Measurements from ENCODE around the gene YWHAG. TPM values are rescaled to one million over a fixed set of nuclear protein-coding genes. Genes with fewer than 3 reads are reported as not detected.
A peak's percentile ranks its signal among the peaks of the same experiment; 100 is the strongest.

The YWHAG gene
- polyA plus RNA-seq, 1 of the 3 experiments (the other 2 are of a cell fraction): 60.4 TPM

GRCh38 chr7:76377186-76377918 is 18.6 kb upstream of the YWHAG start (continued):
- TF ChIP-seq FOXJ3 (CRISPR knock-in tag; IDR thresholded peaks at IDR 0.05) (no peak), YY1 (IDR thresholded peaks at IDR 0.05; ENCODE audit: low read depth) (no peak), RCOR1 (IDR thresholded peaks at IDR 0.05; ENCODE audit: low read length) (no peak)

GRCh38 chr7:76375251-76375650 is 16.5 kb upstream of the YWHAG start:
- ChIA-PET POLR2A (no interaction called here), CTCF (interaction anchor here (1.0 kb wide), 1 partner anchor 61 kb away, joined by 3 read pairs; no protein-coding TSS in a partner anchor)
- no peak for TF ChIP-seq CTCF (IDR thresholded peaks at IDR 0.05)
- no peak for TF ChIP-seq FOXJ3 (CRISPR knock-in tag; IDR thresholded peaks at IDR 0.05)
- TF ChIP-seq TEAD4 (IDR thresholded peaks at IDR 0.05; ENCODE audit: borderline replicate concordance, insufficient read depth): no peak
- TF ChIP-seq POLR2AphosphoS5 (IDR thresholded peaks at IDR 0.05; ENCODE audit: low read depth, low read length): no peak
- TF ChIP-seq JUND (IDR thresholded peaks at IDR 0.05): no peak
- TF ChIP-seq RXRA (IDR thresholded peaks at IDR 0.05; ENCODE audit: borderline replicate concordance, low read depth): no peak
- TF ChIP-seq NRF1 (IDR thresholded peaks at IDR 0.05; ENCODE audit: low read depth, low read length): no peak
- no peaks in the 10 kb centered on the region for H3K79me2 ChIP-seq (ENCODE audit: insufficient read depth)
- no peaks in the 10 kb centered on the region for H3K9me2 ChIP-seq
- H4K20me1 ChIP-seq (ENCODE audit: insufficient read depth): no peaks in the 10 kb centered on the region
- no peaks in the 10 kb centered on the region for H3K27me3 ChIP-seq (ENCODE audit: insufficient read depth)
- H3K36me3 ChIP-seq (replicated peaks in 1 of 2; ENCODE audit: control insufficient read depth in 1 of 2, insufficient read depth in 2 of 2, low read length in 1 of 2): no peaks in the 10 kb centered on the region
- H2AFZ ChIP-seq (ENCODE audit: low read depth): no peak overlapping the region
- H3K27ac ChIP-seq (ENCODE audit: low read depth in 2 of 2, low read length in 1 of 2): no peak overlapping the region
- 95% methylated on average over 9 of the region's 9 CpGs for WGBS (ENCODE audit: low lambda C conversion rate)
- peaks cover 3 to 27% of the 10 kb centered on the region in 2 experiments; a peak in 3 of 4 replicates for H3K4me1 ChIP-seq (ENCODE audit: control insufficient read depth in 1 of 2, insufficient read depth in 2 of 2, low read depth in 1 of 2, low read length in 1 of 2)
- no peak overlapping the region for H3K4me3 ChIP-seq (ENCODE audit: low read depth in 2 of 2, low read length in 1 of 2)
- no peak for DNase-seq
- H3K9me3 ChIP-seq: no peaks in the 10 kb centered on the region
- no peak overlapping the region for H3K4me2 ChIP-seq
- no peak overlapping the region for H3K9ac ChIP-seq
- H3F3A ChIP-seq (replicated peaks; ENCODE audit: insufficient read depth): peaks cover 24% of the 10 kb centered on the region

- no peaks in the 10 kb centered on the region for H3K79me2 ChIP-seq (ENCODE audit: insufficient read depth)
- H3F3A ChIP-seq (replicated peaks; ENCODE audit: insufficient read depth): peaks cover 7% of the 10 kb centered on the region
- peaks cover 0 to 16% of the 10 kb centered on the region in 2 experiments; a peak in 2 of 4 replicates for H3K4me1 ChIP-seq (ENCODE audit: control insufficient read depth in 1 of 2, insufficient read depth in 2 of 2, low read depth in 1 of 2, low read length in 1 of 2)
- no peak overlapping the region for H3K4me3 ChIP-seq (ENCODE audit: low read depth in 2 of 2, low read length in 1 of 2)
- ChIA-PET CTCF (interaction anchor here (1.1 to 1.3 kb wide), 2 partner anchors 13 to 14 kb away, joined by 3 read pairs; no protein-coding TSS in a partner anchor), POLR2A (no interaction called here)
- H3K36me3 ChIP-seq (replicated peaks in 1 of 2; ENCODE audit: control insufficient read depth in 1 of 2, insufficient read depth in 2 of 2, low read length in 1 of 2): no peaks in the 10 kb centered on the region
- no peaks in the 10 kb centered on the region for H3K9me3 ChIP-seq
- no peaks in the 10 kb centered on the region for H3K27me3 ChIP-seq (ENCODE audit: insufficient read depth)
- 77% methylated on average over 9 of the region's 9 CpGs for WGBS (ENCODE audit: low lambda C conversion rate)
- peak overlapping the region; percentile 34 for H3K4me2 ChIP-seq
- peak overlapping the region in 1 of 2 experiments; percentile 57; a peak in 2 of 4 replicates for H3K27ac ChIP-seq (ENCODE audit: low read depth in 2 of 2, low read length in 1 of 2)
- TF ChIP-seq USF2 (IDR thresholded peaks at IDR 0.05; ENCODE audit: borderline replicate concordance, low read depth, low read length): no peak
- peak; percentile 60; the same call in 1 of the 2 replicates for TF ChIP-seq TAF1 (IDR thresholded peaks at IDR 0.05; ENCODE audit: borderline replicate concordance, low read depth, low read length)
- TF ChIP-seq MEF2A (IDR thresholded peaks at IDR 0.05; ENCODE audit: borderline replicate concordance, low read depth): no peak
- no peak for TF ChIP-seq USF1 (IDR thresholded peaks at IDR 0.05; ENCODE audit: borderline replicate concordance, low read depth)
- TF ChIP-seq JUND (IDR thresholded peaks at IDR 0.05): no peak
- peak; percentile 47; the same call in 1 of the 2 replicates for TF ChIP-seq FOSL2 (IDR thresholded peaks at IDR 0.05; ENCODE audit: borderline replicate concordance, low read depth)
- TF ChIP-seq IRF3 (IDR thresholded peaks at IDR 0.05; ENCODE audit: low read depth, low read length): no peak
- peak; percentile 30; the same call in 1 of the 2 replicates for TF ChIP-seq MAX (IDR thresholded peaks at IDR 0.05; ENCODE audit: low read depth)
- TF ChIP-seq SMC3 (IDR thresholded peaks at IDR 0.05; ENCODE audit: low read depth, low read length): no peak
- TF ChIP-seq FOXM1 (IDR thresholded peaks at IDR 0.05; ENCODE audit: low read depth): no peak
- no peak for TF ChIP-seq TEAD4 (IDR thresholded peaks at IDR 0.05; ENCODE audit: borderline replicate concordance, insufficient read depth)
- no peaks in the 10 kb centered on the region for H4K20me1 ChIP-seq (ENCODE audit: insufficient read depth)
- DNase-seq: no peak
- peak overlapping the region; percentile 67 for H2AFZ ChIP-seq (ENCODE audit: low read depth)
- no peaks in the 10 kb centered on the region for H3K9me2 ChIP-seq
- H3K9ac ChIP-seq: peak overlapping the region; percentile 24; the same call in 1 of the 2 replicates
Observed at GRCh38 chr7:76372984-76373833, 14.4 kb upstream of the YWHAG start.

All from SK-N-SH (cell line).